PC-3 (cell line): Measurements from ENCODE around the gene GCM1. TPM values are rescaled to one million over a fixed set of nuclear protein-coding genes. Genes with fewer than 3 reads are reported as not detected.

Experiments used
- ATAC-seq: fragments of 200-7000 bp; cut with Tn5 transposase; 2 replicates; pipeline ENCODE4 v1.9.1; 2020; ENCODE audit warnings: mild to moderate bottlenecking, moderate library complexity
- BruUV-seq: library from RNA; stranded (reverse); fragments of 400-500 nt; replicated peaks from 2 replicates; lab custom pipeline; 2021; lab: Mats Ljungman, UMichigan
- CTCF ChIA-PET: fragments of 300-600 bp; sonication (Branson Sonifier 250); formaldehyde crosslinking; loops from one replicate; lab custom pipeline; 2022; ENCODE audit warnings: antibody characterized with exemption; lab: Charles Lee
- POLR2A ChIA-PET: fragments of 300-600 bp; sonication (Branson Sonifier 250); formaldehyde crosslinking; loops from one replicate; lab custom pipeline; 2022; ENCODE audit warnings: antibody characterized with exemption; ENCODE audit not compliant: unreplicated experiment; lab: Charles Lee
- DNase-seq: peaks from one replicate; pipeline ENCODE4 v3.0.0-alpha.2; 2015
- H2AFZ ChIP-seq: fragments of 300-600 bp; sonication (generic); 2 replicates; pipeline ENCODE4 v1.6.0; 2016; ENCODE audit warnings: antibody characterized with exemption, low read length
- H3F3A ChIP-seq: fragments of 300-600 bp; sonication (generic); one replicate; pipeline ENCODE4 v1.6.0; 2017; ENCODE audit warnings: antibody characterized with exemption, low read length, control low read depth, mild to moderate bottlenecking; ENCODE audit not compliant: unreplicated experiment
- H3K27ac ChIP-seq: fragments of 300-600 bp; sonication (generic); 2 replicates; pipeline ENCODE4 v1.5.1; 2016; ENCODE audit warnings: mild to moderate bottlenecking, low read length
- H3K27me3 ChIP-seq: fragments of 300-600 bp; sonication (generic); 2 replicates; pipeline ENCODE4 v1.6.1; 2016; ENCODE audit warnings: low read length, mixed read lengths
- H3K36me3 ChIP-seq: fragments of 300-600 bp; sonication (generic); 2 replicates; pipeline ENCODE4 v1.6.1; 2016; ENCODE audit warnings: low read depth, mixed run types, low read length, mixed read lengths
- H3K4me1 ChIP-seq: fragments of 300-600 bp; sonication (generic); 2 replicates; pipeline ENCODE4 v1.5.1; 2016; ENCODE audit warnings: low read length; ENCODE audit not compliant: insufficient read depth
- H3K4me2 ChIP-seq: fragments of 300-600 bp; sonication (generic); 2 replicates; pipeline ENCODE4 v1.6.0; 2016; ENCODE audit warnings: low read length
- H3K4me3 ChIP-seq: fragments of 300-600 bp; sonication (generic); 2 replicates; pipeline ENCODE4 v1.5.1; 2016; ENCODE audit warnings: mild to moderate bottlenecking, low read length, mixed read lengths
- H3K79me2 ChIP-seq: fragments of 300-600 bp; sonication (generic); 2 replicates; pipeline ENCODE4 v1.6.1; 2017; ENCODE audit warnings: low read length, mixed read lengths
- H3K9ac ChIP-seq: fragments of 300-600 bp; sonication (generic); 2 replicates; pipeline ENCODE4 v1.6.0; 2016; ENCODE audit warnings: mild to moderate bottlenecking, low read length
- H3K9me2 ChIP-seq: fragments of 300-600 bp; sonication (generic); replicated peaks from 2 replicates; pipeline ENCODE4 v1.6.1; 2016; ENCODE audit warnings: mixed run types, low read length, mixed read lengths
- H3K9me3 ChIP-seq: fragments of 300-600 bp; sonication (generic); 2 replicates; pipeline ENCODE4 v1.6.1; 2016; ENCODE audit warnings: low read length, mixed read lengths
- H4K20me1 ChIP-seq: fragments of 300-600 bp; sonication (generic); 2 replicates; pipeline ENCODE4 v1.6.1; 2016; ENCODE audit warnings: low read length, mixed read lengths
- EZH2 ChIP-seq: fragments of 300-600 bp; sonication (generic); IDR thresholded peaks from one replicate; pipeline ENCODE4 v1.6.1; 2017; ENCODE audit warnings: antibody characterized with exemption, mild to moderate bottlenecking, low read length; ENCODE audit not compliant: unreplicated experiment
- EZH2phosphoT487 ChIP-seq: fragments of 300-600 bp; sonication (generic); IDR thresholded peaks from 2 replicates; pipeline ENCODE4 v1.6.1; 2018; ENCODE audit warnings: mild to moderate bottlenecking, antibody characterized with exemption, low read length, borderline replicate concordance
- intact Hi-C: fragments of 100-400 bp; cut with micrococcal nuclease; formaldehyde crosslinking; loops from 2 replicates; pipeline ENCODE4 v1.9.0; 2023
- total RNA-seq: library from RNA; depleted of rRNA; stranded (reverse); fragments of >200 nt; gene quantifications from 2 replicates; pipeline ENCODE4 v1.2.3, GENCODE V29; 2014
- TF ChIP-seq, protein P1 (sequence below): fragments of 300-600 bp; sonication (generic); conservative IDR thresholded peaks from 2 replicates; pipeline ENCODE4 v1.5.1; 2017; ENCODE audit warnings: antibody characterized with exemption, low read depth, mild to moderate bottlenecking, low read length

The GCM1 gene
- total RNA-seq, 1 experiment from 2014 or later, result not detected

DNA sequence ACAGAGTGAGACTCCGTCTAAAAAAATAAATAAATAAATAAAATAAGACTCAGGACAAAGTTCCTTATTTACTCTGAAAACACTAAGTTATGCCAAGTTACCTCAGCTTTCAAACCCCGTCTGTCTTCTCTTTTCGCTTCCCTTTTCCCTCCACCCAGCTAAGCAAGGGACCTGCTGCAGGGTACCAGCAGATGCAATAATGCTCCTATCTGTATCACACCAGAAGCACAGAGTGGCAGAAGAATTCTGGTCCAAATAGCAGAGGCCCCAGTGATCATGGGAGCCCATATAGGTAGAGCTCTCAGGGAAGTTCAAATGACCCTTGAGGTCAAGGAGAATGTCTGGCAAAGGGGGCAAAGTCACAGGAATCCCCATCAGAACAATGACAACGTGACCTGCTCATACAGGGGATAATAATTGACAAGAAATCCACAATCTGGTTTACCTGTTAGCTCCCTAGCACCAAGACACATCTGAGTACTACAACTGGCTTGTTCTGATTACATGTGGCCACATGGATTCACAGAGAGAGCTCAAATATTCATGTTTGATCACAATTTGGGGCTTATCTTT, 8.7 kb downstream of the GCM1 start:
- BruUV-seq, result no TSS peak
- no peak for ATAC-seq
- H2AFZ ChIP-seq, result no peak overlapping the region
- no peak overlapping the region for H3K9ac ChIP-seq
- ChIA-PET POLR2A (no interaction called here), CTCF (no interaction called here)
- no peaks in the 10 kb centered on the region for H3K27me3 ChIP-seq
- H3K36me3 ChIP-seq, result no peaks in the 10 kb centered on the region
- no peaks in the 10 kb centered on the region for H4K20me1 ChIP-seq
- H3K9me2 ChIP-seq, result no peaks in the 10 kb centered on the region
- no peaks in the 10 kb centered on the region for H3K79me2 ChIP-seq
- no peak overlapping the region for H3K4me3 ChIP-seq
- no peak for DNase-seq
- no peaks in the 10 kb centered on the region for H3F3A ChIP-seq
- H3K4me1 ChIP-seq, result no peaks in the 10 kb centered on the region
- no peaks in the 10 kb centered on the region for H3K9me3 ChIP-seq
- H3K27ac ChIP-seq, result no peak overlapping the region
- intact Hi-C loops, result no loop called here
- H3K4me2 ChIP-seq, result no peak overlapping the region
- TF ChIP-seq EZH2, result no peak

DNA sequence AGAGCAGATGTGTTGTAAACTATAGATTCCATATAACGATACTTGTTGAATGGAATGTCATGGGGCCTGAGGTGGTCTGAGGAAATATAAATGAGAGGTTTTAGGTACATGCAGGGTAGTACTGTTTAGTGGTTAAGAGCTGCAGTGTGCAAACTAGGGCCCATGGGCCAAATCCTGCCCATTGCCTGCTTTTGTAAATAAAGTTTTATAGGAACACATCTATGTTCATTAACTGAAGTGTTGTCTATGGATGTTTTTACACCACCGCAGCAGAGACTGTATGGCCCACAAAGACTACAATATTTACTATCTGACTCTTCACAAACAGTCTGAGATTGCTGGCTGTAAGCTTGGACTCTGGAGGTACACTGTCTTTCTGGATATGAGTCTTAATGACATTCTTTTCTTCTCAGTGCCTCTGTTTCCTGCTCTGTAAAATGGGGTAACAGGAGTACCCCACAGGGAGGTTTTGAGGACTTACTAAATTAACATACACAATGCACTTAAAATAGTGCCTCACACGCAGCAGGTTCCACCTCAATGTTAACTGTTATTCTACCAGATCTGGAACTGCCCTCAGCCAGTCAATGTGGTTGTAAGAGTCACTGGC, 12.5 kb downstream of the GCM1 start:
- H2AFZ ChIP-seq, result no peak overlapping the region
- H4K20me1 ChIP-seq, result no peaks in the 10 kb centered on the region
- no peak overlapping the region for H3K4me3 ChIP-seq
- H3K9me3 ChIP-seq, result no peaks in the 10 kb centered on the region
- H3K36me3 ChIP-seq, result no peaks in the 10 kb centered on the region
- DNase-seq (no peak), ATAC-seq (no peak)
- H3K9ac ChIP-seq, result no peak overlapping the region
- H3K4me1 ChIP-seq, result no peaks in the 10 kb centered on the region
- CTCF ChIA-PET, result no interaction called here
- intact Hi-C loops, result no loop called here
- no peaks in the 10 kb centered on the region for H3F3A ChIP-seq
- TF ChIP-seq, protein P1, sequence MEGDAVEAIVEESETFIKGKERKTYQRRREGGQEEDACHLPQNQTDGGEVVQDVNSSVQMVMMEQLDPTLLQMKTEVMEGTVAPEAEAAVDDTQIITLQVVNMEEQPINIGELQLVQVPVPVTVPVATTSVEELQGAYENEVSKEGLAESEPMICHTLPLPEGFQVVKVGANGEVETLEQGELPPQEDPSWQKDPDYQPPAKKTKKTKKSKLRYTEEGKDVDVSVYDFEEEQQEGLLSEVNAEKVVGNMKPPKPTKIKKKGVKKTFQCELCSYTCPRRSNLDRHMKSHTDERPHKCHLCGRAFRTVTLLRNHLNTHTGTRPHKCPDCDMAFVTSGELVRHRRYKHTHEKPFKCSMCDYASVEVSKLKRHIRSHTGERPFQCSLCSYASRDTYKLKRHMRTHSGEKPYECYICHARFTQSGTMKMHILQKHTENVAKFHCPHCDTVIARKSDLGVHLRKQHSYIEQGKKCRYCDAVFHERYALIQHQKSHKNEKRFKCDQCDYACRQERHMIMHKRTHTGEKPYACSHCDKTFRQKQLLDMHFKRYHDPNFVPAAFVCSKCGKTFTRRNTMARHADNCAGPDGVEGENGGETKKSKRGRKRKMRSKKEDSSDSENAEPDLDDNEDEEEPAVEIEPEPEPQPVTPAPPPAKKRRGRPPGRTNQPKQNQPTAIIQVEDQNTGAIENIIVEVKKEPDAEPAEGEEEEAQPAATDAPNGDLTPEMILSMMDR, result no peak
- TF ChIP-seq EZH2phosphoT487, result no peak
- TF ChIP-seq EZH2, result no peak
- no peaks in the 10 kb centered on the region for H3K9me2 ChIP-seq
- no peaks in the 10 kb centered on the region for H3K27me3 ChIP-seq
- no peak overlapping the region for H3K4me2 ChIP-seq
- no peaks in the 10 kb centered on the region for H3K79me2 ChIP-seq
- no peak overlapping the region for H3K27ac ChIP-seq
- POLR2A ChIA-PET, result interaction anchor here (0.6 kb wide), 1 partner anchor 17 kb away, joined by 4 read pairs; no protein-coding TSS in a partner anchor
- BruUV-seq, result no TSS peak

DNA sequence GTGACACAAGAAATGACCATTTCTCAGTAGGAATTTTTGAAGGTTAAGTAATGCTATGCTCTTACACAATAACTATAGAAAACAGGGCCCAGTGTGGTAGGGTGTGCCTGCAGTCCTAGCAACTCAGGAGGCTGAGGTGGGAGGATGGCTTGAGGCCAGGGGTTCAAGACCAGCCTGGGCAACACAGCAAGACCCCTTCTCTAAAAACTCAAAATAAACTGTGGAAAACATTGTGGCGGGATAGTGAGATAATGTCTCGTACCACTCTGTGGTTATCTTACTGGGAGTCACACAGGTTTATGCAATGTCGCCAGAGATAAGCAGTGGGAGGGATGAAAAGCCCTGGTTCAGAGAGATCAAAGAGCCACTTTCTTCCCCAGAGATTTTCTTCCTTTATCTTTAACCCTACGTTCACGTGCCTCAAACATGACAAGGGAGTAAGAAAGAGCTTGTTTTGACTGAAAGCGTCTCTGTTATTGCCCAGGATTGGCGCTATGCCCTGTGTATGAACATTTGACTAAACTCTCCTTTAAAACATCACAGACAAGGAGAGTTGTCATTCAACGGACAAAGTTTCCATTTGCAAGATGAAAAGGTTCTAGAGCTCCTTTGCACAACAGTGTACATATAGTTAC, 13.9 kb downstream of the GCM1 start:
- DNase-seq (no peak), ATAC-seq (no peak)
- no peaks in the 10 kb centered on the region for H3F3A ChIP-seq
- TF ChIP-seq EZH2phosphoT487 (no peak), EZH2 (no peak)
- TF ChIP-seq, protein P1, result no peak
- H3K9ac ChIP-seq, result no peak overlapping the region
- no peak overlapping the region for H3K4me2 ChIP-seq
- no peaks in the 10 kb centered on the region for H4K20me1 ChIP-seq
- H3K4me3 ChIP-seq, result no peak overlapping the region
- no peaks in the 10 kb centered on the region for H3K9me3 ChIP-seq
- no peak overlapping the region for H2AFZ ChIP-seq
- no peaks in the 10 kb centered on the region for H3K9me2 ChIP-seq
- no peaks in the 10 kb centered on the region for H3K4me1 ChIP-seq
- intact Hi-C loops, result no loop called here
- H3K79me2 ChIP-seq, result no peaks in the 10 kb centered on the region
- POLR2A ChIA-PET, result no interaction called here
- CTCF ChIA-PET, result no interaction called here
- no peaks in the 10 kb centered on the region for H3K27me3 ChIP-seq
- BruUV-seq, result no TSS peak
- no peaks in the 10 kb centered on the region for H3K36me3 ChIP-seq
- H3K27ac ChIP-seq, result no peak overlapping the region
